HG03439 (cell line): ENCODE results near the gene F2R.
"Not testable (repeated sequence)": the region's sequence is repeated elsewhere in the genome, so short reads cannot be mapped to it uniquely, and the experiment has no call there.

Source experiments
- ATAC-seq: cut with Tn5 transposase; IDR thresholded peaks from one replicate; pipeline ENCODE4 v1.9.1; 2021; ENCODE audit warnings: mild to moderate bottlenecking, moderate library complexity; ENCODE audit not compliant: unreplicated experiment

F2R gene

DNA sequence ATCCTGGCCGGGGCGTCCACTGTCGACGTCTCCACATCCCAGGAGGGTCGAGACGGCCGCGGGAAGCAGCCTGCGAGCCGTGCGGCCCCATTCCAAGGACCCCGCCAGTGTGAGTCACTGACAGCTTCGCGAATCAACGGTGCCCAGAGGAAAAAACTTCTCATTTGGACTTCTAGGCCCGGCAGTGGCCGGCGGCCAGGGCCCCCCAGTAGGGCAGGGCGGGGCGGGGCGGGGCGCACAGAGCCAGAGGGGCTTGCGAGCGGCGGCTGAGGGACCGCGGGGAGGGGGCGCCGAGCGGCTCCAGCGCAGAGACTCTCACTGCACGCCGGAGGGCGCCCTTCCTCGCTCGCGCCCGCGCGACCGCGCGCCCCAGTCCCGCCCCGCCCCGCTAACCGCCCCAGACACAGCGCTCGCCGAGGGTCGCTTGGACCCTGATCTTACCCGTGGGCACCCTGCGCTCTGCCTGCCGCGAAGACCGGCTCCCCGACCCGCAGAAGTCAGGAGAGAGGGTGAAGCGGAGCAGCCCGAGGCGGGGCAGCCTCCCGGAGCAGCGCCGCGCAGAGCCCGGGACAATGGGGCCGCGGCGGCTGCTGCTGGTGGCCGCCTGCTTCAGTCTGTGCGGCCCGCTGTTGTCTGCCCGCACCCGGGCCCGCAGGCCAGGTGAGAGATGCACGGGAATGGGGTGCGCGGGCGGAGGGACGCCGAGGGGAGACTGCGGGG is at the start of gene F2R:
TSS of gene F2R (plus strand) at position 391 of the 720 bp plus-strand sequence. CDS start at position 573, 182 bp downstream.
- ATAC-seq, result no peak

DNA sequence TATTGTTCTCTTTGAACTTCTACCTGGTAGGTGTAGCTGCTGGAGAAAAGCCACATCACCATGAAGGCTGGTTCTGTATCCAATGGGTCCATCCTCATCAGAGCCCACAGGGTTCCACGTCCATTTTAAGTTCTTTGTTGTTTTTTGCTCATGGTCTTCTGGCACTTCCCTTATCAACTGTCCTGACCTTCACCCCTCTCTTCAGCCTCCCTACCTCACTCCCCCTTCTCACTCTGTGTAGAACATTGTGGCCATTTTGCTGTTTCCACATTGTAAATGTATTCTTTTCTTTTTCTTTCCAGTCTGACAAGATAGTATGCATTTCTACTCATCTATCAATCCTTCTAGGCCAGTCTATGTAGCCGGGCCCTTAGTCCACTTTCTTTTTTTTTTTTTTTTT is 48.4 kb upstream of the F2R start:
- no peak for ATAC-seq

- ATAC-seq, result no peak
Measured at GRCh38 chr5:76669245-76669644, 46.7 kb upstream of the F2R start.

DNA sequence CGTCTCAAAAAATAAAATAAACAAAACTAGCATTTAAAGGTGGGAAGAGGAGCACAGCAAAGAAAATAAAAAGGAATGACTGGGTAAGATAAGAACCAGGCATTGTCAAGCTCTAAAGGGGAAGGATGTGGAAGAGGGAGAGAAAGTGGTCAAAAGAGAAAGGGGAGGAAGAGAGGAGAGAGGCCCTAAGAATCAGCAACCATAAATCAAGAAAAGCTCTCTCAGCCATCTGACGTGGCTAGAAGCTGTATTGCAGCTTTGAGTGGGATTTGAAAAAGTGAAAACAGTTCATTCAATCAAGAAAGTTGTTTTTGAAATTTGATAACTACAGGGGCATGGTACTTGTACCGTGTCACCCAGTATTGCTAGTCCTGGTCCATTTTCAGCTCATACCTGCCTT is 45.4 kb upstream of the F2R start:
- ATAC-seq, result no peak

DNA sequence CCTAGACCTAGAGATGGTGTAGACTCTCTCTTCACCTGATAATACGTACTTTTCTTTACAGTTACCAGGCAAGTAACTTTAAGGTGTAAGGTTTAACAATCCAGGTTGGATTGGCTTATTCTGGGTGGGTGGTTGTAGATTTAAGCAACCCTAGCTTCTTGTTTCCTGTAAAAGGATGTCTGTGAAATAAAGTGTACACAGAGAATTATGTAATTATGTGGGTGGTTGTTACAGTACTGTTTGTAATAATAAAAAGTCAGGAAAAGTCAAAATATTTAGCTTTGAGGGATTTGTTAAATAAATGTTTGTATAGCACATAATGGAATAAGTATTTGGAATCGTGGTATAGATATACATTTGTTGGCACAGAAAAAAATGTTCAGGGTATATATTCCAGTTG is 43.7 kb upstream of the F2R start:
- ATAC-seq, result no peak

GRCh38 chr5:76673125-76673524 is 42.8 kb upstream of the F2R start:
- ATAC-seq, result no peak

- ATAC-seq, result no peak
Measured at GRCh38 chr5:76674330-76675066, 41.4 kb upstream of the F2R start.

DNA sequence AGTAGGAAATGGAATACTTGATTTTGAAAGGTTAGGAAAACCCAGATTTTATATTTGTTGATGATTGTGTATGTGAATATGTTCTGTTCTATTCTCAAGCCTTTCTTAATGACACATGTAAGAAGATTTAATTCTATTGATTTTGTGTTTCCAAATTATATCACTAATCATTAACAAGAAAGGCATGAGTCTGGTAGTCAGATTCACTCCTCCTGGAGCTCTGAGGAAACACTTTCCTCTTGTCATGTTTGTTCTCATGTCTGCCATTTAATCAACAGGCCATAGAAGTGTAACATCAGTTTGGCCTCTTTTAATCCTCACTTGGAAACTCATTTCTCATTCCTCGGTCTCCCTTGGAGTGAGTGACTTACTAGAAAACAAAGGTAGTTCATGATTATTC is 40.6 kb upstream of the F2R start:
- ATAC-seq, result no peak

DNA sequence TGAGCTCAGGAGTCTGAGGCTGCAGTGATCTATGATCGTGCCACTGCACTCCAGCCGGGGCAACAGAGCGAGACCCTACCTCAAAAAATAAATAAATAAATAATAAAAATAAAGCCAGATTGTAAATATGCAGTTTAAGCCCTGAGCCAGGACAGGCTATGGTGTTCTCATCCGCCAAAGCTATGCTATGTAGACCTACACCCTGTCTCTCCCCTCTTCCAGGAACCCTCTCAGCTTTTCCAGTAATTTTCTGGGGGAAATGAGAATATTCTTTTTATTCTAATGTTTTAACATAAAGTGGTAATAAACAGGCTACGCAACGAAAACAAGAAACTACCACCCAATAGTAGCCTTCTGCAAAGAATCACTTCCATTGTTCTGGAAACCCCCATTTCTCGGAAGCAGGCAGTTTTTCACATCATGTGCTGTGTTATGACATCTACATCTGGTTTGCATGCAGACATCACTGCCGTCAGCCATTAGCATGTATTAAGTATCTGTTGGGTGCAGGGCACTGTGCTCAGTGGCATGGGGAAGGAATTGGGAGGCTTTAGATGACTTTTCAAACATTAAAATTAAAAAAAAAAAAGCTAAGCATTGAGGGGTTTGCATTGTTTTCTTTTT is 38.0 kb upstream of the F2R start:
- ATAC-seq, result no peak

- ATAC-seq, result no peak
Measured at GRCh38 chr5:76679231-76679630, 36.7 kb upstream of the F2R start.

GRCh38 chr5:76680826-76681225 is 35.1 kb upstream of the F2R start:
- ATAC-seq, result not testable (repeated sequence)

GRCh38 chr5:76681287-76681686 is 34.6 kb upstream of the F2R start:
- ATAC-seq, result no peak

DNA sequence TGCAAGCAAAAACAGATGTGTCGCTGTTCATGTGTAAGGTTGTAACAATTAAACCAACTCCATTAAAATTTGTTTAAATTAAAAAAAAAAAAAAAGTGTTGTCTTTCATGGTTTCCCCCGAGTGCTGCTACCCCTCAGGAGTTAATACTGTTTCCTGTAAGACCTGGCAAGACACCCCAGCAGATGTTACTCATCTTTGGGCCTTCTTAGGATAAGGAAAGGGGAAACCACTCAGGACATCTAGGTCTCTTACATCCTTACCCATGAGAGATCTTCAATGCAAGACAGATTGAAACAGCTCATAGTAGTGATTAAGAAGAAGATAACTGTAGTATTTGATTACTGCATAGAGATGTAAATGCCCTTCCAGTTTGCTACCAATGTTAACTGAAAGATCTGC is 33.5 kb upstream of the F2R start:
- ATAC-seq, result no peak

GRCh38 chr5:76683816-76684731 is 31.9 kb upstream of the F2R start:
- ATAC-seq, result no peak

GRCh38 chr5:76684756-76685519 is 31.0 kb upstream of the F2R start:
- ATAC-seq, result no peak

DNA sequence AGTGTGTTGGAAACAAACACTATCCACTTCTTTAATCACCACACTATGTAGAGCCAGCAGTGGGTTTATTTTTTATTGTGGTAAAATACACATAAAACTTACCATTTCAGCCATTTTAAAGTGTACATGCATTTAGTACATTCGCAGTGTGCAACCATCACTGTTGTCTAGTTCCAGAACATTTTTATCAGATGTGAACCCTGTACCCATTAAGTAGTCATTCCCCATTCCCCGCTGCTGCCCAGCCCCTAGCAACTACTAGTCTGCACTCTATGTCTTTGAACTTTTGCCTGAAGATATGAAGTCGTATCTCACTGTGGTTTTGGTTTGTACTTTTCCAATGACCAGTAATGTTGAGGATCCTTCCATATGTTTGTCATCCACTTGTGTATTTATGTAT is 30.2 kb upstream of the F2R start:
- no peak for ATAC-seq

GRCh38 chr5:76688212-76688611 is 27.7 kb upstream of the F2R start:
- no peak for ATAC-seq

DNA sequence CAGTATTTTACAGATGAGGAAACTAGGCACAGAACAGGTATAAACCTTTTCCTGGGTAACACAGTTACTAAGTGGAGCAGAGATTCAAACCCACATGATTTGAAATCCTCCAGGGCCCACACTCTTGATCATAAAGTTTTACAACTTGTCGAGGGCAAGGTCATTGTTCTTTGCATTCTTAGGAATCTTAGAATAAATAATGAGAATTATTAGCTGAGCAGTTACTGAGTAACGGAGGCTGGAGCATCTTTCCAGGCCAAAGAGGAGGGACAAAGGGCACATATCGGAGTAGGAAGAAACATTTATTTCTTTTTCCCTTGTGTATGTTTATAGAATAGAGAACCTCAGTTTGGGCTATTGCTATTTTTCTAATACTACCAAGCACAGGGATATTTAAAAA is 27.1 kb upstream of the F2R start:
- ATAC-seq, result no peak

DNA sequence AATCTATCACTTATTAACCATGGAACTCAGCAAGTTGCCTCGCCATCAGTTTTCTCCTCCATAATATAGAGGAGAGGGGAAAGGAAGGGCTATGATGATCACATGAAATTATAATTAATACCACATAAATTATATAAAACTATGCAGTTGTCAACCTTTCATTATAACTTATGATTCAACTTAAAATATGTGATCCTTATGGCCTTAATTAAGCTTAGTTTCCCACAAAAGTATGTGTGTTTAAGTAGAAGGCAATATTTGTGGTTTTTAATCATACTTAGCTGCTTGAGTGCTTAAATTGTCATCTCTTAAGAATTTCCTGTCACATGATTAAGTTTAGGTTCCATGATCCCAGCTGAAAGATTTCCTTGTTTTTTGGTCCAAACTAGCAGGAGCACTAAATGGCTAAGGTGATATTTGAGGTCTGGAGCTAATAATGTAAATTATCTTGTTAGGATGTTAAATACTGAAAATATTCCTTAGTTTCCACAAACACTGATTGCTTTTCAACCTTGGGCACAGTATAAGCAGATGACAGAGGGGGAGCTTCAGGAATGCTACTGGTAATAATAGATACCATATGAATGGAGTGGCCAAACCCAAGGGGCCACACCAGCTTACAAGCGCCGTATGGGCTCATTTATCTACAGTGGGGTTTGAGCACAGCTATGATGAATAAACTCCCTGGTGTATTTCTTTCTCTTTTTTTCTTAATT is 26.4 kb upstream of the F2R start:
- no peak for ATAC-seq
